ENCODE measurements around the gene CHDH. TPM values are rescaled to one million over a fixed set of nuclear protein-coding genes. Genes with fewer than 3 reads are reported as not detected.

The CHDH gene
- total and polyA plus RNA-seq, 2 experiments from 2014 or later = 2.3 to 6.6 TPM

- no peaks in the 10 kb centered on the region for H3K27me3 ChIP-seq (ENCODE audit: insufficient read depth)
- Mint-ChIP-seq H3K36me3 (ENCODE audit: low read depth) (0 out of 3 replicates have a peak, but pooled peaks cover 7% of the 10 kb centered on the region), H3K4me3 (no peak overlapping the region), H3K4me1 (no peaks in the 10 kb centered on the region), H3K27me3 (ENCODE audit: insufficient read depth, low read depth, poor library complexity) (peaks cover 2% of the 10 kb centered on the region), H3K27ac (no peak overlapping the region), H3K9me3 (no peaks in the 10 kb centered on the region)
- H2AFZ ChIP-seq = no peak overlapping the region
- ATAC-seq = no peak
- no peaks in the 10 kb centered on the region for H3K9me2 ChIP-seq (ENCODE audit: insufficient read depth)
- H3F3A ChIP-seq (replicated peaks; ENCODE audit: low read depth) = no peaks in the 10 kb centered on the region
- H3K27ac ChIP-seq (ENCODE audit: low read depth) = no peak overlapping the region
- H3K36me3 ChIP-seq (ENCODE audit: insufficient read depth) = no peaks in the 10 kb centered on the region
- no peak for DNase-seq (ENCODE audit: low spot score)
- TF ChIP-seq JUNB (IDR thresholded peaks at IDR 0.05; ENCODE audit: unreplicated experiment) (no peak), ZNF114 (CRISPR knock-in tag; IDR thresholded peaks at IDR 0.05) (no peak), ETS1 (IDR thresholded peaks at IDR 0.05) (no peak), REST (IDR thresholded peaks at IDR 0.05; ENCODE audit: unreplicated experiment) (no peak), ZNF331 (CRISPR knock-in tag; IDR thresholded peaks at IDR 0.05; ENCODE audit: low read depth) (no peak), ZNF462 (CRISPR knock-in tag; IDR thresholded peaks at IDR 0.05) (no peak), EZH2 (IDR thresholded peaks at IDR 0.05; ENCODE audit: low read depth, unreplicated experiment) (no peak)
- H3K4me1 ChIP-seq (ENCODE audit: insufficient read depth) = no peaks in the 10 kb centered on the region
- H4K20me1 ChIP-seq (replicated peaks; ENCODE audit: insufficient read depth) = no peaks in the 10 kb centered on the region
- no peaks in the 10 kb centered on the region for H3K79me2 ChIP-seq (replicated peaks; ENCODE audit: insufficient read depth)
- H3K4me2 ChIP-seq = no peak overlapping the region
- H3K4me3 ChIP-seq = no peak overlapping the region
These were observed 32.3 kb downstream of the CHDH start for GRCh38 chr3:53813876-53814275.
